Measurements from ENCODE around the gene NTF4. TPM values are rescaled to one million over a fixed set of nuclear protein-coding genes. Genes with fewer than 3 reads are reported as not detected.
A peak's percentile ranks its signal among the peaks of the same experiment; 100 is the strongest.
"Not testable (repeated sequence)": the region's sequence is repeated elsewhere in the genome, so short reads cannot be mapped to it uniquely, and the experiment has no call there.

NTF4 gene
- total RNA-seq, 1 donor = not detected

DNA sequence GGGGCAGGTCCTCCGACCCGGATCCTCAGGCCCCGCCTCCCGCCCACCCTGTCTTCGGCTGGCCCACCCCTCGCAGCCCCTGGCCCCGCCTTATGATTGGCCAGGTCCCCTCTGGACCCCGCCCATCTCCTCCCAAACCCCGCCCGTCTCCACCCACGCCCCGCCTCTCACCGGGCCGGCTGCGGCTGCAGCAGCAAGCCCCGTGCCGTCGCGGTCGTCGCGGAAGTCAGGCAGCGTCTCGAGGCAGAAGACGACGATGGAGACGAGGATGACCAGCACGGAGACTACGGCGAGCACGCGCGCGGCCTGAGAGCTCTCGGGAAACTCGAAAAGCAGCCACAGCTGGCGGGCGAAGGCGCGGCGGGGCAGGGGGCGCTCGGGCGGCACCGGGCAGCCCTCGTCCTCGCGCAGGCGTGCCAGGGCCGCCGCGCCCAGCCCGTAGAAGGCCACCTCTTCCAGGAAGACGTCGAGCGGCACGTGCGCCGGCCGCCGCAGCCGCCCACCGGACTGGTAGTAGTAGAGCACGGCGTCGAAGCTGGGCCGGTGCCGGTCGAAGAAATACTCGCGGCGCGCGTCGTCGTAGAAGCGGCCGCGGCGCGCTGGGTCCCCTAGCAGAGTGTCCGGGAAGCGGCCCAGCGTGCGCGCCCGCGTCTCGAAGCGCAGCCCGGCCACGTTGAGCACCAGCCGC lies 7.4 kb upstream of the NTF4 start:
- Histone ChIP-seq H3K4me1 (ENCODE audit: insufficient read depth, low read length) (no peaks in the 10 kb centered on the region), H3K27me3 (ENCODE audit: insufficient read depth, low read length) (peaks cover 29% of the 10 kb centered on the region), H3K4me3 (ENCODE audit: low read length) (no peak overlapping the region), H3K9me3 (ENCODE audit: low read depth, low read length) (no peaks in the 10 kb centered on the region)

- peaks cover 40% of the 10 kb centered on the region for H3K27me3 ChIP-seq (ENCODE audit: insufficient read depth, low read length)
- no peak overlapping the region for H3K4me3 ChIP-seq (ENCODE audit: low read length)
- H3K4me1 ChIP-seq (ENCODE audit: insufficient read depth, low read length) = no peaks in the 10 kb centered on the region
- no peaks in the 10 kb centered on the region for H3K9me3 ChIP-seq (ENCODE audit: low read depth, low read length)
Measured at GRCh38 chr19:49070416-49070815, 5.8 kb upstream of the NTF4 start.

GRCh38 chr19:49069026-49069425 lies 4.4 kb upstream of the NTF4 start:
- Histone ChIP-seq H3K27me3 (ENCODE audit: insufficient read depth, low read length) (peaks cover 42% of the 10 kb centered on the region), H3K4me3 (ENCODE audit: low read length) (no peak overlapping the region)

GRCh38 chr19:49067554-49067953 lies 2.9 kb upstream of the NTF4 start:
- H3K4me1 ChIP-seq (ENCODE audit: insufficient read depth, low read length) = no peaks in the 10 kb centered on the region
- no peak overlapping the region for H3K4me3 ChIP-seq (ENCODE audit: low read length)
- peaks cover 30% of the 10 kb centered on the region for H3K27me3 ChIP-seq (ENCODE audit: insufficient read depth, low read length)
- no peaks in the 10 kb centered on the region for H3K9me3 ChIP-seq (ENCODE audit: low read depth, low read length)

More at GRCh38 chr19:49069026-49069425, 4.4 kb upstream of the NTF4 start:
- H3K9me3 ChIP-seq (ENCODE audit: low read depth, low read length) = no peaks in the 10 kb centered on the region
- H3K4me1 ChIP-seq (ENCODE audit: insufficient read depth, low read length) = no peaks in the 10 kb centered on the region

DNA sequence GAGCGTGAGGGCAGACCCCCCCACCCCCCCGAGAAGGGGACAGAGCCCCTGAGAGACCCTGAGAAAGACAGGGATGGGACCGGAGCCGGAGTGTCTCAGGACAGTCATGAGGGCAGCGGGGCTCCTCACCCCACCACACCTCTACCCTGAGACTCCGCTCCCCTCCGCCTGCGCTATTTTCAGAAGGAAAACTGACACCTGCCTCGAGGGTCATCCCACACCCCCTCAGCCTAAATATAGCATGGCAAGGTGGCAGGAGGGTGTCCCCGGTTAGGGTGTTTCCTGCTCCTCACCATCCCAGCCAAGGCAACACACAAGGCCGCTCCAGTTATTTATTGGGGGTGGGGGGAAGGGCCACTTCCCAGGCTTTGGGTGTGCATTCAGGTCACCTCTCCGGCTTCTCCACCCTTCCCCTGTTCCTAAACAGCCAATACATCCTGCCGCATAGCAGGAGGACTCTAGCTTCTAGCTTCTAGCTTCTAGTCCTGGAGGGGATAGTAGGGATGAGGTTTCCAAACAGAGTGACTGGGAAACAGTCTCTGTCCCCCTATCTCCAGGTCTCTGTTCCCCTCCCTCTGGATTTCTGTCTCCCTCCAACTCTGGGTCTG lies 1.4 kb upstream of the NTF4 start:
- Histone ChIP-seq H3K9me3 (ENCODE audit: low read depth, low read length) (no peaks in the 10 kb centered on the region), H3K4me3 (ENCODE audit: low read length) (no peak overlapping the region), H3K27me3 (ENCODE audit: insufficient read depth, low read length) (peaks cover 29% of the 10 kb centered on the region), H3K4me1 (ENCODE audit: insufficient read depth, low read length) (no peaks in the 10 kb centered on the region)

DNA sequence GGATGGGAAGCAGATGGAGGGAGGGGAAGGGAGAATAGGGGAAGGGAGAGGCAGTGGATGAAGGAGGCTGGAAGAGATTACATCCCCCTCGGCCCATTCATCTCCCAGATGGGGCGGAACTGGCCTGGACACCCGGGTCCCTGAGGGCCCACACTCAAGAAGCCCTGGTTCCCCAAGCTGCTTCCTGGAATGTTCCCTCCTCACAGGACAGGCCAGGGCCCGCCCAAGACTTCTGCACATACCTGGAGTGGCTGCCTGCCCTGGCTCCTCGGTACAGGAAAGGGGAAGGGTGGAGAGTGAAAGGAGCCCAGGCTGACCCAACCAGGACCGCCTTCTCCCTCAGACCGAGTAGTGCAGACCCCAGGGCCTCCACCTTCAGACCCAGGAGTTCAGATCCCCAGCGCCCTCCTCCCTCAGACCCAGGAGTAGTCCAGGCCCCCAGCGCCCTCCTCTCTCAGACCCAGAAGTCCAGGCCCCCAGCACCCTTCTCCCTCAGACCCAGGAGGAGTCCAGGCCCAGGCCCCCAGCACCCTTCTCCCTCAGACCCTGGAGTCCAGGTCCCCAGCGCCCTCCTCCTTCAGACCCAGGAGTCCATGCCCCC lies 489 bp downstream of the NTF4 start:
- H3K4me1 ChIP-seq (ENCODE audit: insufficient read depth, low read length) = no peaks in the 10 kb centered on the region
- peaks cover 31% of the 10 kb centered on the region for H3K27me3 ChIP-seq (ENCODE audit: insufficient read depth, low read length)
- H3K4me3 ChIP-seq (ENCODE audit: low read length) = no peak overlapping the region
- no peaks in the 10 kb centered on the region for H3K9me3 ChIP-seq (ENCODE audit: low read depth, low read length)

DNA sequence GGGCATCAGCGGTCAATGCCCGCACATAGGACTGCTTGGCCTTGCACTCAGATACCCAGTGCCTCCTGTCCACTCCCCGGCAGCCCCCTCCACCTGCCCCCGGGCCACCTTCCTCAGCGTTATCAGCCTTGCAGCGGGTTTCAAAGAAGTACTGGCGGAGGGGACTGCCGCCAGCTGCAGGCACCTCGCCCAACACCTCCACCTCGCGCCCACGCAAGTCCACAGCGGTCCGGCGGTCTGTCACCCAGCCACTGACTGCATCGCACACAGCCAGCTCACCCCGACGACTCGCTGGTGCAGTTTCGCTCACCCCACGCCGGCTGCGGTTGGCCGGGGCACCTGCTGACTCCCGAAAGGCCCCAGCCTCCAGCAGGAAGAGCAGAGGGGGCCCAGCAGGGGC lies 3.2 kb downstream of the NTF4 start:
- no peaks in the 10 kb centered on the region for H3K9me3 ChIP-seq (ENCODE audit: low read depth, low read length)
- peaks cover 38% of the 10 kb centered on the region for H3K27me3 ChIP-seq (ENCODE audit: insufficient read depth, low read length)
- peaks cover 15% of the 10 kb centered on the region for H3K4me1 ChIP-seq (ENCODE audit: insufficient read depth, low read length)
- H3K4me3 ChIP-seq (ENCODE audit: low read length) = no peak overlapping the region

- Histone ChIP-seq H3K9me3 (ENCODE audit: low read depth, low read length) (no peaks in the 10 kb centered on the region), H3K4me3 (ENCODE audit: low read length) (no peak overlapping the region), H3K4me1 (ENCODE audit: insufficient read depth, low read length) (peaks cover 19% of the 10 kb centered on the region), H3K27me3 (ENCODE audit: insufficient read depth, low read length) (peaks cover 38% of the 10 kb centered on the region)
Measured at GRCh38 chr19:49061000-49061399, 3.6 kb downstream of the NTF4 start.

GRCh38 chr19:49059053-49059452 lies 5.6 kb downstream of the NTF4 start:
- H3K4me1 ChIP-seq (ENCODE audit: insufficient read depth, low read length) = peaks cover 22% of the 10 kb centered on the region
- no peaks in the 10 kb centered on the region for H3K9me3 ChIP-seq (ENCODE audit: low read depth, low read length)
- H3K27me3 ChIP-seq (ENCODE audit: insufficient read depth, low read length) = peaks cover 38% of the 10 kb centered on the region
- H3K4me3 ChIP-seq (ENCODE audit: low read length) = no peak overlapping the region

DNA sequence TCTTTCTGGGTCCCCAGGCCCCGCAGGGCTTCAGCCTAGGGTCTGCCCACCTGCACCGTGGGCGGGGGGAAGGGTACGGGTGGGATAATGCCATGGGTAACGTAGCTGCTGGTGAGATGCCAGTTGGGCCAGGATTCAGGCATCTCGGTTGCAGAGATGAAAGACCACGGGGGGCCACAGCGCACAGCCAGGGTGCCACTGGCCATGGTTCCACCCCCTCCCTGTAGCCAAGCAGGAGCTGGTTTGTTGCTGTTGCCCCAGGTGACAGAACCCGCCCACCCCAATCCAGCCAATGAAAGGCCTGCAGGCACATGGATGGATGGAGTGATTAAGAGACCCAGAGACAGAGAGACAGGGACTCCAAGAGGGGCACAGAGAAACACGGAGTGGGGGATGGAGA lies 6.1 kb downstream of the NTF4 start:
- H3K4me3 ChIP-seq (ENCODE audit: low read length) = no peak overlapping the region
- no peaks in the 10 kb centered on the region for H3K9me3 ChIP-seq (ENCODE audit: low read depth, low read length)
- peaks cover 36% of the 10 kb centered on the region for H3K27me3 ChIP-seq (ENCODE audit: insufficient read depth, low read length)
- peaks cover 22% of the 10 kb centered on the region for H3K4me1 ChIP-seq (ENCODE audit: insufficient read depth, low read length)

DNA sequence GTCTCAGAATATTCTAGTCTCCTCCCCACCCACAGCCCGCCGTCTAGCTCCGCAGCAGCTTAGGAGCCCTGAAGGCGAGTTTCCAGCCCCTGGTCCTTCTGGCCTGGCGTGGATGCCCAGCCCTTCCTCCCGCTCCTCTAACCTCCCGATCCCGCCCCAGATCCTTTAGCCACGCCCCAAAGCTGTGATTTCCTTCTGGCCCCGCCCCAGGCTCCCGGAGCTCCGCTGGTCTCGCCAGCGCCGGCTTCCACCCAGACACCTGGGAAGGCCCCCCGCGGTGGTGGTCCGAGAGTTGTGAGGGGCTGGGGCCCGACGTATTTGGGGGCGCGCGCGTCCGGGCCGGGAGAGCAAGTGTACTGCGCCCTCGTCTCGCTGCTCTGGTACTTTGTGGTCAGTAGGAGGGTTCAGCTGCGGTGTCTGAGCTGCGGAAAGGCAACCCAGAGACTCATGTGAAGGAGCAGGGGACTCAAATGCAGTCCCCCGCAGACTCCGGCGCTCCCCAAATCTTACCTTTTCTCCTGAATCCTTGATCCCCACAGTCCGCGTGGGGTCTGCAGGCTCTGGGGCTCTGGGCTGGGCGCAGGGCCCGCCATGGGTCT lies 6.9 kb downstream of the NTF4 start, which contains the start of gene CGB7:
CGB7 (minus strand) TSS at position 114 of the 599 bp plus-strand sequence. CDS start 2,374 bp downstream, outside the sequence.
- Histone ChIP-seq H3K9me3 (ENCODE audit: low read depth, low read length) (no peaks in the 10 kb centered on the region), H3K27me3 (ENCODE audit: insufficient read depth, low read length) (peaks cover 36% of the 10 kb centered on the region), H3K4me1 (ENCODE audit: insufficient read depth, low read length) (peaks cover 22% of the 10 kb centered on the region), H3K4me3 (ENCODE audit: low read length) (no peak within 1 kb of the TSS)

DNA sequence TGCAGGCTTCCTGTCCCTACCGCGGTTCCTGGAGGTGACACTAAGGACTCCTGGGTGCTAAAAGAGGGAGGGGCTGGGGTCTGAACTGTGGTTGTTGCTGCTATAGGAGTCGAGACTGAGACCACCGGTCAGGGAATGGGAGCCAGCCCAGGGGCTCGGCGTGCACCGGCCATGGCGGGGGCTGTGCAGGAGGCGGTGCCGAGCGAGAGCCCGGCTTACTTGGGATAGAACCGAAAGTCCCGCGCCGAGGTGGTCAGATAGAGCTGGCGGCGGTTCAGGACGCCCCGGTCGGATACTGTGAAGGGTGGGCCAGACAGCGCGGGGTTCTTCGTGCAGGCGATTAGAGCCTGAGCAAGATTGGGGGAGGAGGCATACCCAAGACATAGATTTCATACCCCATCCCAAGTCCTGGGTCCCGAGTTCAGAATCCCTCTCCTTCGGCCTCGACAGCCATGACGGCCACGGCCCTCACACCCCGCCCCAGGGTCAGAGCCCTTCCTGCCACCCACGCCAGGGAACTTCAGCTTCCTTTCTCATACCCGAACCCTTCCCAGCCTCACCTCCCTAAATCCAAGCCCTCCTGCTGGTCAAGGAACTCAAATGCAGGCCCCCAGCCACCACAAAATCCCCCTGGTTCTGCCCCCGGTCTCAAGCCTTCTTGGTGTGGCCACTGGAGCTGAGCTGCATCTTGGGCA lies 7.6 kb downstream of the NTF4 start:
- not testable (repeated sequence) for H3K4me3 ChIP-seq (ENCODE audit: low read length); H3K9me3 ChIP-seq (ENCODE audit: low read depth, low read length)
- H3K27me3 ChIP-seq (ENCODE audit: insufficient read depth, low read length) = peaks cover 36% of the 10 kb centered on the region
- peaks cover 22% of the 10 kb centered on the region for H3K4me1 ChIP-seq (ENCODE audit: insufficient read depth, low read length)

GRCh38 chr19:49056101-49056901 lies 8.3 kb downstream of the NTF4 start:
- Histone ChIP-seq H3K4me3 (ENCODE audit: low read length) (peak overlapping the region; percentile 23), H3K4me1 (ENCODE audit: insufficient read depth, low read length) (peaks cover 22% of the 10 kb centered on the region), H3K27me3 (ENCODE audit: insufficient read depth, low read length) (peaks cover 36% of the 10 kb centered on the region), H3K9me3 (ENCODE audit: low read depth, low read length) (no peaks in the 10 kb centered on the region)

DNA sequence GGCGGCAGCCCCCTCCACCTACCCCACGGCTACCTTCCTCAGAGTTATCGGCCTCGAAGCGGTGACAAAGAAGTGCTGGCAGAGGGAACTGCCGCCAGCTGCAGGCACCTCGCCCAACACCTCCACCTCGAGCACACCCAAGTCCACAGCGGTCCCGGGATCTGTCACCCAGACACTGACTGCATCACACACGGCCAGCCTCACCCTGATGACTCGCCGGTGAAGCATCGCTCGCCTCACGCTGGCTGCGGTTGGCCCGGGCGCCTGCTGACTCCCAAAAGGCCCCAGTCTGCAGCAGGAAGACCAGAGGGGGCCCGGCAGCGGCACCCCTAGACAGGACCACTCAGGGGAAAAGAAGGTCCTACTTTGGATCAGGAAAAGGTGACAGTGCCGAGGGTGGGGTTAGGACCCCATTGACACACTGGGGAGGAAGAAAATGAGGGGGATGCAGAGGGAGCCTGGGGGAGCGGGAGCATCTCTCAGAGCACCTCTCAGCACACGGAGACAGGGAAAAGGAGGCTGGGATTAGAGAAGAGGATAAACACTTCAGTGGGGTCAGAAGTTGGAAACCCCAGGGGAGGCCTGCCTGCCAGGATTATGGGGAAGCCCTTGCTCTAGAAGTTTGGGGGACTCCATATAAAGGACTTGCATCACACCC lies 14.1 kb downstream of the NTF4 start:
- not testable (repeated sequence) for H3K4me3 ChIP-seq (ENCODE audit: low read length); H3K27me3 ChIP-seq (ENCODE audit: insufficient read depth, low read length); H3K9me3 ChIP-seq (ENCODE audit: low read depth, low read length); H3K4me1 ChIP-seq (ENCODE audit: insufficient read depth, low read length)

Data from mononuclear cell (primary cell).